H1 (cell line): Measurements from ENCODE around the gene CHSY1. TPM values are rescaled to one million over a fixed set of nuclear protein-coding genes. Genes with fewer than 3 reads are reported as not detected.

Experiments
- CTCF ChIA-PET: fragments of 300-600 bp; sonication (Branson Sonifier 250); formaldehyde crosslinking; loops from one replicate; lab custom pipeline; 2021; ENCODE audit not compliant: partially characterized antibody; lab: Charles Lee
- POLR2A ChIA-PET: fragments of 300-600 bp; sonication (Branson Sonifier 250); formaldehyde crosslinking; loops from one replicate; lab custom pipeline; 2021; ENCODE audit warnings: inconsistent platforms; ENCODE audit not compliant: partially characterized antibody; lab: Charles Lee
- DNase-seq, 2 experiments: peaks; one replicate each; pipeline versions ENCODE4 v3.0.0 to v3.0.0-alpha.2; 2010 to 2022; ENCODE audit warnings: low spot score in 2 of 2, low read depth in 1 of 2, mixed read lengths in 1 of 2
- FAIRE-seq: peaks from 2 replicates; lab custom pipeline; 2011; peaks lifted over from hg19 to GRCh38; lab: Jason Lieb, UNC
- H2AFZ ChIP-seq: 2 replicates; pipeline ENCODE4 v1.8.1; 2012; ENCODE audit warnings: low read length, inconsistent platforms
- H2AK5ac ChIP-seq: 2 replicates; pipeline ENCODE4 v1.6.1; 2013; ENCODE audit warnings: low read depth, low read length
- H2BK120ac ChIP-seq: replicated peaks from 2 replicates; pipeline ENCODE3; 2013; ENCODE audit warnings: low read depth, low read length, inconsistent platforms
- H2BK12ac ChIP-seq: 2 replicates; pipeline ENCODE4 v1.6.1; 2013; ENCODE audit warnings: low read depth, low read length
- H2BK15ac ChIP-seq: 2 replicates; pipeline ENCODE4 v1.6.1; 2013; ENCODE audit warnings: low read length
- H2BK20ac ChIP-seq: 2 replicates; pipeline ENCODE4 v1.6.1; 2013; ENCODE audit warnings: low read length
- H2BK5ac ChIP-seq: 2 replicates; pipeline ENCODE4 v1.6.1; 2013; ENCODE audit warnings: low read depth, low read length
- H3K14ac ChIP-seq: 2 replicates; pipeline ENCODE4 v1.6.1; 2013; ENCODE audit warnings: inconsistent platforms; ENCODE audit not compliant: insufficient read length
- H3K18ac ChIP-seq: 2 replicates; pipeline ENCODE4 v1.6.1; 2013; ENCODE audit warnings: low read length; ENCODE audit errors: extremely low read depth
- H3K23ac ChIP-seq: 2 replicates; pipeline ENCODE4 v1.6.1; 2013; ENCODE audit warnings: inconsistent platforms; ENCODE audit not compliant: insufficient read length
- H3K23me2 ChIP-seq: 2 replicates; pipeline ENCODE4 v1.6.1; 2013; ENCODE audit warnings: low read depth, low read length
- H3K27ac ChIP-seq: 2 replicates; pipeline ENCODE4 v1.6.1; 2011; ENCODE audit warnings: low read depth, low read length, inconsistent platforms
- H3K27me3 ChIP-seq, 4 experiments: replicated peaks in 1 of 4; 1 replicate in 1 of 4; 2 replicates in 3 of 4; pipeline versions ENCODE4 v1.6.1 to v1.8.1; 2011 to 2013; ENCODE audit warnings: low read length in 3 of 4, mild to moderate bottlenecking in 3 of 4, inconsistent platforms in 2 of 4, mixed read lengths in 2 of 4, moderate library complexity in 1 of 4; ENCODE audit not compliant: control insufficient read depth in 3 of 4, insufficient read depth in 3 of 4; ENCODE audit errors: extremely low read depth in 1 of 4
- H3K36me3 ChIP-seq, 4 experiments: 2 replicates each; pipeline versions ENCODE4 v1.6.1 to v1.8.1; 2011 to 2013; ENCODE audit warnings: mild to moderate bottlenecking in 4 of 4, low read length in 3 of 4, moderate library complexity in 2 of 4, control low read depth in 1 of 4, inconsistent platforms in 1 of 4; ENCODE audit not compliant: insufficient read depth in 4 of 4, control insufficient read depth in 2 of 4
- H3K4ac ChIP-seq: replicated peaks from 2 replicates; pipeline ENCODE3; 2013; ENCODE audit warnings: low read length, low read depth, mixed read lengths, inconsistent platforms; ENCODE audit not compliant: insufficient read length
- H3K4me1 ChIP-seq, 4 experiments: replicated peaks in 1 of 4; 1 replicate in 1 of 4; 2 replicates in 3 of 4; pipeline versions ENCODE4 v1.6.1 to v1.8.1; 2011 to 2013; ENCODE audit warnings: low read length in 3 of 4, inconsistent platforms in 2 of 4, mixed read lengths in 1 of 4; ENCODE audit not compliant: insufficient read depth in 4 of 4, control insufficient read depth in 3 of 4
- H3K4me2 ChIP-seq, 2 experiments: 2 replicates each; pipeline versions ENCODE4 v1.6.1 to v1.8.1; 2011 to 2013; ENCODE audit warnings: low read depth in 2 of 2, low read length in 2 of 2, control low read depth in 1 of 2, inconsistent platforms in 1 of 2, mild to moderate bottlenecking in 1 of 2; ENCODE audit not compliant: insufficient read depth in 1 of 2
- H3K4me3 ChIP-seq, 4 experiments: fragments of 200-600, 300-600 bp in 1 of 4; sonication (generic), shearing (Covaris generic), sonication (Bioruptor Twin) in 1 of 4; 2 replicates each; pipeline versions ENCODE4 v1.5.1 to v1.8.1; 2011 to 2016; ENCODE audit warnings: low read length in 4 of 4, low read depth in 3 of 4, control low read depth in 2 of 4, inconsistent platforms in 2 of 4, mild to moderate bottlenecking in 2 of 4, mixed read lengths in 1 of 4, moderate library complexity in 1 of 4; ENCODE audit not compliant: insufficient read depth in 2 of 4; ENCODE audit errors: extremely low read depth in 1 of 4
- H3K56ac ChIP-seq: replicated peaks from 2 replicates; pipeline ENCODE3; 2013; ENCODE audit warnings: low read depth, mild to moderate bottlenecking, mixed read lengths, low read length, inconsistent platforms; ENCODE audit not compliant: insufficient read length
- H3K79me1 ChIP-seq: 2 replicates; pipeline ENCODE4 v1.6.1; 2013; ENCODE audit warnings: low read depth, low read length, control low read depth
- H3K79me2 ChIP-seq, 2 experiments: 2 replicates each; pipeline versions ENCODE4 v1.6.1 to v1.8.1; 2012 to 2013; ENCODE audit warnings: low read length in 2 of 2, mild to moderate bottlenecking in 2 of 2, inconsistent platforms in 1 of 2; ENCODE audit not compliant: insufficient read depth in 2 of 2, control insufficient read depth in 1 of 2
- H3K9ac ChIP-seq, 4 experiments: replicated peaks in 1 of 4; 1 replicate in 1 of 4; 2 replicates in 3 of 4; pipeline versions ENCODE4 v1.6.1 to v1.8.1; 2011 to 2013; ENCODE audit warnings: low read depth in 3 of 4, low read length in 3 of 4, control low read depth in 2 of 4, mild to moderate bottlenecking in 2 of 4, moderate library complexity in 2 of 4, inconsistent platforms in 1 of 4; ENCODE audit errors: extremely low read depth in 1 of 4
- H3K9me3 ChIP-seq, 2 experiments: 2 replicates each; pipeline versions ENCODE4 v1.6.1 to v1.8.1; 2012 to 2013; ENCODE audit warnings: mild to moderate bottlenecking in 2 of 2, moderate library complexity in 2 of 2, control low read depth in 1 of 2, inconsistent platforms in 1 of 2, low read depth in 1 of 2, low read length in 1 of 2, mixed read lengths in 1 of 2; ENCODE audit not compliant: insufficient read depth in 2 of 2
- H4K20me1 ChIP-seq, 2 experiments: replicated peaks in 1 of 2; 2 replicates each; pipeline versions ENCODE3 to v1.8.1; 2011 to 2013; ENCODE audit warnings: inconsistent platforms in 2 of 2, low read length in 2 of 2, mild to moderate bottlenecking in 1 of 2; ENCODE audit not compliant: insufficient read depth in 2 of 2, control insufficient read depth in 1 of 2
- H4K5ac ChIP-seq: 2 replicates; pipeline ENCODE4 v1.6.1; 2013; ENCODE audit warnings: low read length, low read depth, mixed read lengths, inconsistent platforms; ENCODE audit not compliant: insufficient read length
- H4K8ac ChIP-seq: 2 replicates; pipeline ENCODE4 v1.8.0; 2013; ENCODE audit warnings: mild to moderate bottlenecking, moderate library complexity, low read length, inconsistent platforms; ENCODE audit not compliant: insufficient read depth; ENCODE audit errors: extremely low read depth
- H4K91ac ChIP-seq: replicated peaks from 2 replicates; pipeline ENCODE3; 2013; ENCODE audit warnings: low read length, mixed read lengths, inconsistent platforms; ENCODE audit not compliant: insufficient read length
- WGBS, 2 experiments: shearing (Covaris generic) in 1 of 2; methylation state at CpG; one replicate each; pipeline versions ENCODE4 v1.1.6 to v1.1.7; 2013 to 2015; ENCODE audit warnings: low lambda C conversion rate in 2 of 2, mixed read lengths in 2 of 2, inconsistent platforms in 1 of 2, low coverage in 1 of 2, missing lambda C conversion rate in 1 of 2; ENCODE audit not compliant: insufficient replicate concordance in 2 of 2, insufficient coverage in 1 of 2, insufficient read length in 1 of 2; ENCODE audit errors: extremely low coverage in 1 of 2, missing lambda C conversion rate in 1 of 2; 5-methylcytosine and 5-hydroxymethylcytosine counted together
- polyA plus RNA-seq, 7 experiments: library from polyadenylated mRNA; depleted of rRNA in 3 of 7; stranded (reverse) in 5 of 7; unstranded in 2 of 7; fragments of >200 nt in 5 of 7; fragments of 200-250 nt in 2 of 7; gene quantifications; 1 replicate in 5 of 7; 2 replicates in 1 of 7; 4 replicates in 1 of 7; pipeline versions ENCODE4 v1.2.1 to v1.2.3, GENCODE V29; 2011 to 2013; ENCODE audit warnings: missing spikeins in 2 of 7, mixed read lengths in 2 of 7
- total RNA-seq: library from RNA; stranded (reverse); fragmentation: NEBNext Ultra II Directional; extraction: Animal tissue kit (Norgen Biotek cat#: 25700); gene quantifications from 2 replicates; pipeline ENCODE4 v1.2.1, GENCODE V29; 2021
- TF ChIP-seq, protein P1 (sequence below): IDR thresholded peaks from 2 replicates; pipeline ENCODE4 v1.6.1; 2012; ENCODE audit warnings: inconsistent platforms

Gene CHSY1
- total and polyA plus RNA-seq, 2 of the 8 experiments (the other 6 are each of a cell fraction or from before 2014, with no cell fraction given), result 24.9 to 60.7 TPM

DNA sequence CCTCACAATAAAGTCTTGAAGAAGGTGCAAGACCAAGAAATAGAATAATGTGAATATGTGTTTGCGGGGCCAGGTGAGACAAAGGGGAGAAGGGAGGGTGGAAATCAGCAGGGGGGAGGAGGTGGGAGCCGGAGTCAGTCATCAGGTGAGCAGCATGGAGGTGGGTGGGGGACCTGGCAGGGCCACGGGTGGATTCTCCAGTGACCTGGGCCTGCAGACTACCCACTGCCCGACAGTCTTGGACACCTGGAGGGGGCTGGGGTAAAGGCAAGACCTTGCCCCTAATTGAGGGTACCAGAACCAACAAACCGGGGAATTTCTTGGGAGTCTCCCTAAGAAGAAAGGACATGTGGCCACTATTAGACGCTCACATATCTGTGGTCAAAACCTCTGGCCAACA, 95.8 kb downstream of the CHSY1 start:
- Histone ChIP-seq H4K8ac (no peak overlapping the region; the same call in 1 of the 2 replicates), H2BK20ac (no peak overlapping the region), H2BK120ac (no peak overlapping the region), H3K56ac (no peak overlapping the region), H3K4me2 (no peak overlapping the region), H3K36me3 (no peaks in the 10 kb centered on the region), H3K18ac (no peak overlapping the region), H3K27ac (no peak overlapping the region), H3K4me1 (peaks cover 0 to 6% (median 0%) of the 10 kb centered on the region in 4 experiments; a peak in 3 of 7 replicates), H4K91ac (no peak overlapping the region), H2BK12ac (no peak overlapping the region), H3K23me2 (no peaks in the 10 kb centered on the region), H3K23ac (no peak overlapping the region), H2AK5ac (no peak overlapping the region), H3K79me2 (no peaks in the 10 kb centered on the region), H3K4ac (no peak overlapping the region), H3K9me3 (no peaks in the 10 kb centered on the region), H3K14ac (no peak overlapping the region), H2BK5ac (no peak overlapping the region), H3K9ac (no peak overlapping the region), H3K79me1 (no peaks in the 10 kb centered on the region), H4K5ac (no peak overlapping the region), H3K27me3 (peaks cover 0 to 2% (median 0%) of the 10 kb centered on the region in 4 experiments; a peak in 1 of 7 replicates), H2BK15ac (no peak overlapping the region), H3K4me3 (no peak overlapping the region), H4K20me1 (peaks cover 0 to 1% of the 10 kb centered on the region in 2 experiments), H2AFZ (no peak overlapping the region)
- ChIA-PET POLR2A (no interaction called here), CTCF (interaction anchor here (1.1 to 10.7 kb wide), 5 partner anchors 11 to 148 kb away, joined by 3 to 128 read pairs (median 9); no protein-coding TSS in a partner anchor)
- DNase-seq, result no peak
- WGBS, 2 experiments, result 68% methylated on average over 4 of the region's 6 CpGs; no CpG with 5 or more reads in 1 of the 2 experiments
- no peak for FAIRE-seq
- TF ChIP-seq, protein P1, sequence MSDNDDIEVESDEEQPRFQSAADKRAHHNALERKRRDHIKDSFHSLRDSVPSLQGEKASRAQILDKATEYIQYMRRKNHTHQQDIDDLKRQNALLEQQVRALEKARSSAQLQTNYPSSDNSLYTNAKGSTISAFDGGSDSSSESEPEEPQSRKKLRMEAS, result no peak
